GM23248 (cell line): Measurements from ENCODE around the gene UBAC2.

Experiments
- EZH2 ChIP-seq: fragments of 200-600 bp; sonication (generic); IDR thresholded peaks from 2 replicates; pipeline ENCODE4 v1.6.1; 2018; ENCODE audit warnings: antibody characterized with exemption, mild to moderate bottlenecking; ENCODE audit not compliant: insufficient read depth, poor library complexity, severe bottlenecking
- EZH2phosphoT487 ChIP-seq: fragments of 200-600 bp; sonication (generic); IDR thresholded peaks from 2 replicates; pipeline ENCODE4 v1.6.1; 2018; ENCODE audit warnings: antibody characterized with exemption, moderate library complexity, mild to moderate bottlenecking, low read depth; ENCODE audit not compliant: insufficient read depth

DNA sequence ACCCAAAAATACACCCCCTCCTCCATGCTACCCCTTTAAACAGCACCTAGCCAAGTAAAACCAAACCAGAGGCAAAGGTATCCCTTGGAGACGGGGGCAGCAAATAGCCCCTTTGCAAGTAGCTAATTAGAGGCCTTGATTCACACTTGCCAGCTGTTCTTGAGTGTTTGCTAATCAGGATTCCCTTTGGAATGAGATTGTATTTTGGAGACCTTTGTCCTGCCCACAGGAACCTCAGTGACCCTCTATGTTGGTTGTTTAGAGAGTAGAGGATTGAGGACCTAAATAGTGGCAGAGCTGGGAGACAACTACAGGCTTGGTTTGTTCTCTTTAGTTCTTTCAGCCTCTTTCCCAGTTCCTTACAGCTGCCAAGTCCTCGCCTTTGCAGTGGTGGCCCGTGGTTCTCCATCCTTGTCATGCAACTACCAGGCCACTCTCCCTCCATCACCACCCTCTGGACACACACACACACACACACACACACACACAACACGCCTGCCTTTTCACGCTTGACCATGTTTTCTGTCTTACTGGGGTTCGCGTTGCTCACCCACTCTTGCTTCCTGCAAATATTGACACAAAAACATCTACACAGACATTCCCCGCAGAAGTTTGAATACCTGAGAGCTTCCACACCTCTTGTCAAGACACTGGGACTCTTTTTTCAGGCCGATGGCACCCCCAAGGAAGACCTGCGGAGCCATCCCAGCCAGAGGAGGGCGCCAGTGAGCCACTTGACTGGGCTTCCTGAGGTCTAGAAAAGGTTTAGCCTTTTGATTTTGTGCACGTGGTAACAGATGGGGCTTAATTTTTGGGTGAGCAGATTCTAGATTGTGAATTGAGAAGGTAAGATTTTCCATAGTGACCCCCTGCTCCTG lies 186.5 kb downstream of the UBAC2 start:
- TF ChIP-seq EZH2 (no peak), EZH2phosphoT487 (no peak)
